DMS79 (cell line): ENCODE data around the gene LINGO1.

Experiments
- DNase-seq: peaks from one replicate; lab custom pipeline; 2025; lab: John Stamatoyannopoulos, UW

LINGO1 gene

DNA sequence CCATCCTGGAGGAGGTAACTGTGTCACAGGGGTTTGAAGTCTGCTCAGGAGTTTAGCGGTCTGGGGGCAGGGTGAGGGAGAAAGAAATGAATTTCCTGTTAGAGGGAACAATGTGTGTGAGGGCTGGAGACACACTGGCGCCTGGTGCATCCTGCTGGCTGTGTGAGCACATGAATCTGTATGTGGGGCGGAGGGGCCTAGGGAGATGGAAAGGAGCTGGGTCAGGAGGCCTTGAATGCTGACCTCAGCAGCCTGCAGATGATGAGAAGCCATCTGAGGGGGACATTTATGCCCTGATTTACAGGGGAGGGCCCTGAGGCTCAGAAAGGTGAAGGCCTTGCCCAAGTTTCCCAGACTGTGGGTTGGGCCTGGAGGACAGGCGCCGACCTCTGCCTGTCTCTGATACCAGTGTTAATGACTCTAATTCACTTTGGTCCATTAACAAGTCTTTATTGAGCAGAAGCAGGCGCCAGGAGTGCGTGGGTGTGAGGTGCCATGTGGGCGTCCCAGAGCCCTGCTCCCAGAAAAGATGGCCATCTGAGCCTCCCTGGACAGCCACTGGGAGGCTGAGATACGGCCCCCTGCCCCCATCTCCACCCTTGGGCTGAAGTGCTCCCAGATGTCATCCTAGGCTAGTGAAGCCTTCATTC, 34.8 kb downstream of the LINGO1 start:
- DNase-seq, result no peak

DNA sequence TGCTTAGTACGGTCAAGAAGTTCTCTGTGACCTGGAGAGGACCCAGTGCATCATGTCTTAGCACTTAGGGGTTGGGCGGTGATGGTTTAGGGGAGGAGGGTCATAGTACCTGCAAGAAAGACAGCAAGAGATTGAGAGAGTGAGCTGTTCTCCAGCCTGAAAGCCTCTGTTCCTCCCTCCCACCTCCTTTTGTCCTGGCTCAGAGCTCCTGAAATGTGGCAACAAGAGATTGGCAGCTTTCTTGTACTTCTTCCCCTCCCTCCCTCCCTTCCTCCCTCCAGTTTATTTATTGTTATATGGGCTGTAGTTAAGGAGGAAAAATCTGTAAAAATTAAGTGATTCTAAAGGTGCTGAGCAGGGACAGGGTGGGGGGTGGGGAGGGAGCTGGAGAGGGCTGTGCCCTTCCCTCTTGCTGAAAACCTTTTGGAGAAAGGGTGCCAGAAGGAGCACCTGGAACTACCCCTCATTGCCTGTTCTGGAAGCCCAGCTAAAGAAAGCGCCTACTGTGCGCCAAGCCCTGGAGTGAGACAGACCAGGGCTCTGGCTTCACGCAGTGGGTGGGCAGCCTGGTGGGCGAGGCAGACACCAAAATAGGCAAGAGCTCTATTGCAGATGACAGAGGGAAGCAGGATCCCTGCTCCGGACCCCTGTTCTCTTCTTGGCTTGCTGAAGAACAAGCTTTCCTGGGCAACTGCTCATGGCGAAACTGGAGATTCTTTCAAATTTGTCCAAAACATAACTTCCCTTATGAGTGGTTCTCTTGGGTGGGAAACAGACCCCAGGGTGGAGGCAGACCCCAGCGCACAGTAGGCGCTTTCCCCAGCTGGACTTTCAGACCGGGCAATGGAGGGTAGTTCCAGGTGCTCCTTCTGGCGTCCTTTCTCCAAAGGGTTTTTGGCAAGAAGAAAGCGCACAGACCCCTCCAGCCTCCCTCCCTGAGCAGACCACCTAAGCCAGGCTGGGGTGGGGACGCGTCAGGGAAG, 35.6 kb downstream of the LINGO1 start:
- DNase-seq, result no peak

DNA sequence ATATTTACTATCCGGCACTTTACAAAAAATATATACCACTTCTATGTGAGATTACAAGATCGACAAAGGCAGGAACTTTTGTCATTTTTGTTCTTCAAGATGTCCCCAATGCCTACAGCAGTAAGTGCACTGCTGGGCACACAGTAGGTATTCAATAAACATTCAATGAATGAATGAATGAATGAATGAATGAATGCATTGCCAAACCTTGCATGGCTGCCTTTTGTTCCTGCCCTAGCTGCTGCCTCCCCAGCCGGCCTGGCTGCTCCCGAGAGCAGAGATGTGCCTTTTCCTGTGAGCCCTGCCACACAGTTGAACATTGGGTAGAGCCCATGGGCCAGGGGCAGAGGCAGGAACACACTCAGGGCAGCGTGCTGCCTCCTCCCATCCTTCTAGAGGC, 37.5 kb downstream of the LINGO1 start:
- no peak for DNase-seq

DNA sequence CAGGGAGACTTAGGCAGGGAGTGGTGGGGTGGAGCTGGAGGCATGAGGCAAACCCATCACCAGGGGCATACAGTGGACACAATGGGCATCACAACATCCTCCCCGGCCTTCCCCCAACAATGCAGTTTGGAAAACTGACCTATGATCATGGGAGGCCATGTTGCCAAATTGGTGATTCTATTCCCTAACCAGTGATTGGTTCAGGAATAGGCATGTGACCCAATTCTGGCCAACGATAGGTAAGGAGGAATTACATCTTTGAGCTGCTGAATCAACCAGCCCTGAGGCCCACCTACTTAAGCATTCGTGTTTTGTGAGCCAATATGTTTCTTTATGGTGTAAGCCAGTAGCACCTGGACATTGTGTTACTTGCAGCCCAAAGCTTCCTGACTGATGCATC, 40.0 kb downstream of the LINGO1 start:
- no peak for DNase-seq

DNA sequence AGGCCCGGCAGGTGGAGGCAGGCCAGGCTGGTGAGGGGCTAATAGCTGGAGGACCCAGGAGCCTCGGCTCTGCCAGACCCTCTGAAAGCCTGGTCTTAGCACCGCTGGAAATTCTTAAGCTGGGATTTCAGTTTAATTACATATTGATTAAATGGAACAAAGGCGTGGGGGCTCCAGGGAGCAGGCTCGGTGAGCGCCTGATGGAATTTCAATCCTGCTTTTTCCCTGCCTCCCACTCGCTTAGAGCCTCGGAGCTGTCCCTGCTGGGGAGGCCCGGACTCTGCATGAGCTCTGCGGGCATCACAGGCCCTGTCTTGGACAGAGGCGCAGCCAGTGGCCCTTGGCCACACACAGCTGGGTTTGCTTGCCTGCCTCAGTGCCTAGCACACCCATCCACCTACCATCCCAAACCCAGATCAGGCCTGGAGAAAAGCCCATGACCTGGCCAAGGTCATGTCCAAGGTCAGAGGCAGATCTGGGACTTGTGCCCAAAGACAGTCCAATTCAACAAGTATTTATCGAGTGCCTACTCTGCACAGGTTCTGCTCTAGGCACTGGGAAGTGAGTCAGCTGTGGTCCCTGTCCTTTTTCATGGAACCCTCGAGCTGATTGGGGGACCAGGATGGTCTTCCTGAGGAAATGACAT, 40.6 kb downstream of the LINGO1 start:
- DNase-seq, result no peak

DNA sequence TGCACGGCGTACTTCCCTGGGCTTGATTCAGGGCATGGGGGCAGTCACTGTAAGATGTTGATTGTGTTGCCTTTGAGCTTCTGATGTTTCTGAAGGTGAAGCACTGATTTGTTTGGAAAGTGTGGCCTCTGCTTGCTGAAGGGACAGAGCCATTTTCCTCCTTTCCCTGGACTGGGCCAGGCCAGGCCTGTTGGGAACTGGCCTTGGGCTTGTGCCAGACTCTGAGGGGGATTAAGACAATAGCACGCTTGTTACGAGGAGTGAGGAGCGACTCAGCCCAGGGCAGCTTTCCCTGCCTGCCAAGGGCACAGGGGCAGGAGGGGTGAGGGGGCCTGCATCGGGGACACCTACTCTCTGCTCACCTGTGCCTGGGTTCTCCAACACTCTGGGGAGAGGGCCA, 42.9 kb downstream of the LINGO1 start:
- DNase-seq, result peak; percentile 17

DNA sequence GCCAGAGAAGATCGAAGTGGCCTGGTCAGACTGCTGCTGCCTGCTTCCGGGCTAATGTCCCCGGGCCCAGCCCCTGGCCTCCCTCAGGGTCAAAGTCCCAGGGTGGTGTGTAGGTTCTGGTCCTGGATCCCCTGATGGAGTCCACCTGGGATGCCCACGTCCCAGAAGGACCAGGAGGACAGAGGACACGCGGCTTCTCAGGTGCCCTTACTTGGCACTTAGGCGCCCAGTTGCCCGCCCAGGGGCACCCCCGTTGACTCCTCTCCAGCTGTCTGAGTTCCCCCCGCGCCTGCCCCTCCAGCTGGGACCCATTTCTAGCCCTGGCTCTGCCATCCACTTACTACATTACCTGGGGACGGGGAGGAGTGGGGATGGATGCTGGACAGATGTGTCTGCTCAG, 44.6 kb downstream of the LINGO1 start:
- DNase-seq, result no peak

DNA sequence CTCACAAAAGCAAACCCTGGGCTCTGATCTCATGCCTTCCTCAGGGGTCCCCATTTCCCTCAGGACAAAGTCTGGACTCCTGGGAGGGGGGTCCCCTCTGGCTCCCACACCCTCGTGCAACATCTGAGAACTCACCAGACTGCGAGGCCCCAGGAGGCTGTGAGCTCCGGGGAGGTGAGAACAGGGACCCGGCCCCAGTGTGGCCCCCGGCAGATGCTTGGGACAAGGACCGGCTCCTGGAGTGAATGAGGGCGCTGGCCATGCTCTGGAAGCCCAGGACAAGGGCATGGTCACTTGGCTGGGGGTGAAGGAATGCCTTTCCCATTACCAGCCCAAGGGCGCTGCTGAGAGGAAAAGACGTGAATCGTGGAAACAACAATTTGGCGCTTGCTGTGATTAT, 48.0 kb downstream of the LINGO1 start:
- DNase-seq, result no peak

DNA sequence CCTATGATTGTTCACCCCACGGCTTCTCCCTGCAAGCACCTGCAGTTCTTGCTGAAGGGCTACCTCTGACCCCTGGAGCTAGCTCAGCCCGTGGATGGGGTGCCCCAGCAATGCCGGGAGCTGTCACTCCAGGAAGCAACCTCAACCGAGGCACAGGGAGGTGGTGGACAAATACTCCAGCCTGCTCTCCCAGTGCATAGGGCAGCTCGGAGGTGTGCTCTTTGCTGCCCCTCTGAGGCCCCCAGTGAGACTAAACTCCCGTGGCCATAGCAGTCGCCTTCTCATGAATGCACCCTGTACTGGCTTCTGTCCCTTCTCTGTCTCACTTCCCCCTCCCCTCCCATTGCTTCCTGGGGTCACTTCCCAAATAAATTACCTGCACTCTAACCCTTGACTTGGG, 48.5 kb downstream of the LINGO1 start:
- DNase-seq, result no peak

DNA sequence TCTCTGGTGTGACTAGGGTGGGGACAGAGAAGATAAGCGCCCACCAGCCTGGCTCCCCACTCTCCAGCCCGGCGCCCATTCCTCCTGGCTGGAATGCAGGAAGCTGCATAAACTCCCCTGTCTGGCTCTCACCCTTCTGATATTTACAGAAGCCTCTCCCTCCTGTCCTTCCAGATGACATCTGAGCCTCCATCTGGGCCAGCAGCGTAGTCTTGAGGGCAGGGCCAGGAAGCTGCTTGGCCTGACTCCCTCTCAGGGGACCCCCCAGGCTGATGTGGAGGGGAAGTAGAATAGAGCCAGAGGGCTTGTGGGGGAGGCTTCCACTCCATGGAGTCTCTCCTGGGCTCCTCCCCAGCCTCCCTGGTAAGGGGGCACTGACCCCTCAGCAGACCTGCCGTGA, 49.9 kb downstream of the LINGO1 start:
- DNase-seq, result no peak

DNA sequence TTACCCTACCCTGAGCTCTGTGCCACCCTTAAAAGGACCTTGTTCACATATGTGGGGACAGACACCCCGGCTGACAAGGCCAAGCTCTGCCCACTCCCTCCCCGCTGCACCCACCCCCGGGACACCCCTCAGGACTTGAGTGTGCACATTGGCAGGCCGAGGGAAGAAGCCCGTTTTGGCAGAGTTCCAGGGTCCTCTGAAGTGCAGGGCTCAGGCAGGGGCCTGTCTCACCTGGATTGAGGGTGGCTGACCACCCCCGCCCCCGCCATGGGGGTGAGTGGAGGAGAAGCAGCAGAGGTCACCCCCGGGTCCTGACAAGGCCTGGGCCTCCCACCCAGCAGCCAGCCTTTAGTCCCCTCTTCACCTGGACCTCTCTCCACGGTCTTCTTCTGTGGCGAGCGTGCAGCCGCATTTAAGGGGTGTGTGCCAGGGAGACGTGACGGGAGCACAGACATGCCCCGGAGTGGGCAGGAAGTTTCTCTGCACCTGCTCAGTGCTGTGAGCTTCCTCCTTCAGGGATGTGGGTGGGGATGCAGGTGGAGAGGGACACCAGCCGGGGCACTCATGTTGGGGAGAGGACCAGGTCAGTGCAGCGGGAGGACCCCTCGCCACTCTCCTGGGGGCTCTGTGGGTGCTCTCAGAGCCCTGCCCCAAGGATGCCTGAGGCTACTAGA, 50.7 kb downstream of the LINGO1 start:
- no peak for DNase-seq

DNA sequence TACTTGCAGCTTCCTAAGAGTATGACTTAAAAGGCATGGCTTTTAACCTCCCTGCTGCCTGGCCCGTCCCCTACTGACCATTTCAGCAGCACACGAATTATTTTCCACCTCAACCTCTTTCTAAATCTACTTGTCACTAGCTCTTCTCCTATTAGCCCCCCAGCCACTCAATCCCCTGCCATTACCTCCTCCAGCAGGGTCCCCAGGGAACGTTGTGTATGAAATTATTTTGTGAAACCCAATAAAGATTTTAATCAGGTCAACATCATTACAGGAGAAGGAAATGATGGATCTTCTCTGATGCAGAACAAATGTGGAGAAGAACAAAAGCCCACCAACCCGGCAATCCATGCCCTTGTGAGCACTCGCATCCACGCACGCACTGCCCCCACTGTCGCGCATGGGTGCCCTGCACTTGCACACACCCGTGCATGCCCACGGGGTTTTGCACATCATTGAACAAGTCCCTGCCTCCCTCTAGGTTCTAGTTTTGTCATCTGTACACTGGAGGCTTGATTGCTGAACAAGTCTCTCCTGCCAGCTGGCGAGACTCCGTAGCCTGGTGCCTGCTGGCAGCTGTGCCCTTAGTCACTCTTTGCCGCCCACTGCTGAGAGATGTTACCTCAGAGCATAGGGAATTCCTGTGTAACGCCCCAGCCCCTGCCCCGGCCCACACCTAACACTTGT, 51.6 kb downstream of the LINGO1 start:
- DNase-seq, result peak; percentile 17

DNA sequence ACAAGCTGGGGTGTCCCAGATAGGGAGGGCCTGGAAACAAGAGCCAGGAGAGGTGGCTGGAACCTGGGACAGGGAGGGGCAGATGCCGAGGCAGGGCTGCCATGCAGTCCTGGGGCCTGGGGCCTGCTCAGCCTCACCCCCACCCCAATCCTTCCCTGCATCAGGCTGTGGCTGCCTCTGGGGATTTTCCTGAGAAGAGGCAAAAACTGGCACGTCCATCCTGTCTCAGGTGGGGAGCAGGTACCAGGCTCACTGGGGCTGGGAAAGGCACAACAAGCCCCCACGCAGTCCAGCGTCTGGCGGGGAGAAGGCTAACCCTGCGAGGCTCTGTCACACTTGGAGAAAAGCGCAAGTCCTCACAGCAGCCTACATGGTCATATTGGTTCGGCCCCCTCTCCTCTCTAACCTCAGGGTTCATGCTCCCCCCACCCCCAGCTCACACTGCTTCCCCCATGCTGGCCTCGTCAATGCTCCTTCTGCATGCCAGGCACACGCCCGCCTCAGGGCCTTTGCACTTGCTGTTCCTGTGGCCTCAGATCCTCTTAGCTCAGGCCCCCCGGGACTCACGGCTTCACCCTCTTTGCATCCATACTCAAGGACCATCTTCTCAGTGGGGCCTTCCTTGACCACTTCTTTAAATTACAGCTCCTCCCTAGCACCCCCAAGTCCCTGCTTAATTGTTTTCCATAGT, 53.1 kb downstream of the LINGO1 start:
- DNase-seq, result no peak

DNA sequence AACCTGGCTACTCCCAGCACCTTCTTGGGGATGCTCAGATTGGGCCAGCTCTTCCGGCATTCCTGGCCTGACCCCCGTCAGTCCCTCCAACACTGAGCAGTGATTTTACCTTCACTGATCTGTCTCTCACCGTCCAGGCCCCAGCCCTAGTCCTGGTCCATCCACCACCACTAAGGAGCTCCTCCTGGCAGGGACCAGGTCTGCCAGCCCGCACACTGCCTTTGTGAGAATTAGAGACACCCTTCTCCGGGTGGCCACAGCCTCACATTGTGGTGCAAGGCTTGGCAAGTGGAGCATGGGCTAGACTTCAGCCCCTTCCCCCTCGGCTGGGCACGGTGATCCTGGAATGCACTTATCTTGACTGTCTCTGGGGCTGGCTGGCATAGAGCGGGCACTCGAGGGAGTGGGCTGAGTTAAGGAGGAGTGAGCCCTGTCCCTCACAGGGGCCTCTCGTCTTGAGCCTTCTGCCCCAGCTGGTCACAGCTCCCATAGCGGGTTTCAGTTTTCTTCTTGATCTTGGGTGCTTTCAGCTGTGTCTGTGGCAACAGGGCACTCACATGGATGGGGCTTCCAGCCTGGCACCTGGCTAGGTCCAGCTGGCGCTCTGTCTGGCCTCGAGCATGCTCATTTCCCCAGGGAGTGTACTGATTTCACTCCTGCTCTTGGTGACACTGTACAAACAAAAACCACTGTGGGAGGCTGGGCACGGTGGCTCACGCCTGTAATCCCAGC, 53.9 kb downstream of the LINGO1 start:
- DNase-seq, result no peak

DNA sequence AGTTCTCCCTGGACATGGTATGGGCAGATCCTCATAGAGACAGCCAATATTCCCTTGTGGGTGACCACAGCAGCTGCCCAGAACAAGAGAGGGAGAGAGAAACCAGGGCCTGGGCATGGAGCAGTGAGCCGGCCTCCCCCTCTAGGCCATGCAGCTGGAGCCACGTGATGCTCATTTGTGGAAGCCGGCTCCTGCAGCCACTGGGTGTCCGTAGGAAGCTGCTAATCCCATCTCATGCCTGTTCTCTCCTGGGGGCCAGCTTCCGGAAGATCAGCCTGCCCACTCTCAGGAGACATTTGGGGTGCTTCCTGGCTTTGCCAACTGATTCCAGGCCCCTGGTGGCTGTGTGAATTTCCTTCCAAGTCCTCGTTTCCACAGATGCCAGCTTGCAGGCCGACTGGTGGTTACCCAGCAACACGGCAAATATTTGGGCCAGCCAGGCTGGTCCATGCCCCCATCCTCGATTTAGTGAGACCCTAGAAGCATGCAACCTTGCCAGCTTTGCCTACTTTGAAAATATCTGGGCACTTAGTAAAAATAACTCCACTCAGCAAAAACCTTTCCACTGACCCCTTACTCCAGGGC, 55.3 kb downstream of the LINGO1 start:
- DNase-seq, result no peak

DNA sequence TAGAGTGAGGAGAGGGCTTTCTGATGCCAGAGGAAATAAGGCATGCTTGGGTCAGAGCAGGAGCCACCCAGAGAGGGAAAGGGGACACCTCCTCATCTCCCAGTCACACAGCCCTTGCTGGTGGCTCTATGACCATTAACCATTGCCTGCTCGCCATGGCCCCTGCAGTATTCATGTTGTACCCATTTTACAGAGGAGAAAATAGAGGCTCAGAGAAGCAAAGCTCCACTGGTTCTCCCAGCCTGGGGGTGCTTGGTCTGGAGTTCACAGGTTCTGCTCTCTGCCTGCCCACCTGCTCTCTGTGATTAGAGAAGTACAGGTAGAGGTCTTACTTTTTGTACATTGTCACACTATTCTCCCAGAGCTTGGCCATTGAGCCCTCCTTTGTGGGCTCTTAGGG, 56.2 kb downstream of the LINGO1 start:
- no peak for DNase-seq

DNA sequence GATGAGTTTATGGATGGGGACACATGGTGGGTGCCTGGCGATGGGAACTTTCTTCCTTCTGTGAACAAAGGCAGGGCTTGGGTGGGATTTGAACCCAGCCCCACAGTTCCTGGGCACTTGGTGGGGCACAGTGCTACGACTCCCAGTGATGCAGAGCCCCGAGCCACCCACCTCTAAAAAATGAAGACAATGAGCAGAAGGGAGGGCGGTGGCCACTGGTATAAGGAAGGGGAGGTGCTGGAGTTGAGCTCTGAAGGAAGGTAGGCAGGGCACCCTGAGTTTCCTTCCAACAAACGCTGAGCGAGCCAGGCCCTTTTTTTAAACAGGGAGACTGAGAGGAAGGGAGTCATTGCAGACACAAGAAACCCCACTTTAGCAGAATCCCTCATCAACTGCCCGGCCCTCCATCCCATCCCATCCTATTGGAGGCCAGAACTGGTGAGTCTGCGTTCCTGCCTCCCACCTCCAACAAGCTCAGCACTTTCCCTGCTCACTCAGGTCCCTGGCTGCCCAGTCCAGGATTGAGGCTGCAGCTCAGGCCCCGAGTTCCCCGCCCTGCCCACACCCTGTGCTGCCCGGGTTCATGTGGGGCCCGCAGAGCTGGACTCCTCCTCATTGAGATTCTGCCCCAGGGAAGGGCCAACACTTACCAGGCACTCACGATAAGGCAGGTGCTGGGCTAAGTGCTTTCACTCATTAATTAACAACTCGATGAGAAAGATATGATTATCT, 57.3 kb downstream of the LINGO1 start:
- DNase-seq, result no peak

DNA sequence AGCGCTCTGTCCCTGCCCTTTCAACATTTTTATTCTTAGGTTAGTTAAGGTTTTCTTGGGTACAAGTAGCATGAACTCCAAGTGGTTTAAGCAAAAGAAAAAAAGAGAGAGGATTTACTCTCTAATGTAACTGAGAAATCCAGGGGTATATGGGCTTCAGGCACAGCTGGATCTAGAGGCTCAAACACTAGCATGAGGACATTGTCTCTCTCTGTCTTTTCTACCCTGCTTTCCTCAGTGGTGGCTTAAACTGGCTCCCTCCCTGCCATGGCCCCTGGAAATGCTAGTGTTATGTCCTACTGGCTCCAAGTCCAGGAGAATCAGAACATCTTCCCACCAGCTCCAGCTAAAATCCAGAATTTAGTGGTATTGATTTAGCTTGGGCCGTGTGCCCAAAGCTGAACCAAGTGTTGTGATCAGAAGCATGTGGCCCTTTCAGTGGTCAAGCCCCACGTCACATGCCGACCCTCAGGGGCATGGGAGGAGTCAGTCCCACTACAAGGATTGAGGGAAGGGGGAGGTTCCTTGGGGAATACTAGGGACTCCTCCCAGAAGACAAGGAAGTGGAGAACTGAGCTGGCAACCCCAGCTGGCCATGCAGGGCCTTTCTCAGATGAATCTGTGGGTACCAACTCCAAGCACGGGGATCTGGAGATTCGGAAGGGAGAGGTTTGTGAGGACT, 58.0 kb downstream of the LINGO1 start:
- no peak for DNase-seq

DNA sequence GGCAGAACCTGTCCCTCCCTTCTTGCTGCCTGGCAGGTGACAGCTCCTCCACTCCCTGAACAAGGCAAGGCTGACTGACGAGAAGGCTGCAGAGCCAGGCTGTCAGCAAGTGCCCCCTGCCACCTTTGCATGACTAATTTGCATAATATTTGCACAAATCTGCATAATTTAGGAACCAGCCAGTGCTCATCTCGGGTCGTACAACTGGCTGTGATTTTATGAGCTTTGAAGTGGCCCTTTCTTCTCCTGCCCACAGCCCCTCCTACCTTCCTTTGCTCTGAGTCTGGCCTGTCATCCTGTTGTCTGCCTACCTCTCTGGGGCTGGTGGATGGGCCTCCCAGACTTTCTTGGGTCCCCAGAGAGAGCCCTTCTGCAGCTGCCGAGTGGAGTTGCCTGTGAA, 58.9 kb downstream of the LINGO1 start:
- DNase-seq, result no peak
